ENCODE measurements around the gene GREB1. TPM values are rescaled to one million over a fixed set of nuclear protein-coding genes. Genes with fewer than 3 reads are reported as not detected.

Gene GREB1
- polyA plus RNA-seq, 1 experiment = 0.12 TPM

DNA sequence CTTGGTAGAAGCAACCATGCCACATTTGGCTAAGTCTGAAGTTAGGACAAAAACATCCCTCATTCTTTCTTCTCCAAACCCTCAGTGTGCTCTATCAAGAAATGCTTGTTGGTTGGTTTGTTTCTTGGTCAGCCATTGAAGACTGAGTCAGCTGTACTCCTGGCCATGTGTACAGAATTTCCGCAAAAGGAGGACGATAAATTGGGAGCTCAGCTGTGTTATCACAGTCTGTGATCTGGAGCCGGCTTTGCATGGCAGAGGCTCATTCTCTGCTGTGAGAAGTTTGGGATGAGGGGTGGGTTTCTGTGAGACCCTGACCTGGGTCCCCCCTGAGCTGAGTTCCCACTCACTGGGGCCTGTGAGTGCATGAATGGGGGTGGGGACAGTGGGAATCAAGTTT lies 41.6 kb upstream of the GREB1 start:
- CTCF ChIA-PET = no interaction called here
- POLR2A ChIA-PET = no interaction called here
- Histone ChIP-seq H3K27me3 (ENCODE audit: control insufficient read depth, insufficient read depth, low read length) (peaks cover 36% of the 10 kb centered on the region), H3K9me3 (ENCODE audit: control insufficient read depth, insufficient read depth, low read length) (no peaks in the 10 kb centered on the region), H3K4me3 (ENCODE audit: low read depth, low read length) (no peak overlapping the region), H3K27ac (ENCODE audit: low read depth, low read length) (no peak overlapping the region)
- no peak for DNase-seq (ENCODE audit: low read depth, low spot score)
- TF ChIP-seq CTCF (IDR thresholded peaks at IDR 0.05; ENCODE audit: low read depth, low read length) = no peak

GRCh38 chr2:11492720-11493119 lies 41.1 kb upstream of the GREB1 start:
- CTCF ChIA-PET = no interaction called here
- POLR2A ChIA-PET = no interaction called here
- no peak overlapping the region for H3K4me3 ChIP-seq (ENCODE audit: low read depth, low read length)
- peaks cover 39% of the 10 kb centered on the region for H3K27me3 ChIP-seq (ENCODE audit: control insufficient read depth, insufficient read depth, low read length)
- H3K27ac ChIP-seq (ENCODE audit: low read depth, low read length) = no peak overlapping the region
- TF ChIP-seq CTCF (IDR thresholded peaks at IDR 0.05; ENCODE audit: low read depth, low read length) = no peak
- DNase-seq (ENCODE audit: low read depth, low spot score) = no peak
- no peaks in the 10 kb centered on the region for H3K9me3 ChIP-seq (ENCODE audit: control insufficient read depth, insufficient read depth, low read length)

GRCh38 chr2:11493282-11493681 lies 40.6 kb upstream of the GREB1 start:
- Histone ChIP-seq H3K9me3 (ENCODE audit: control insufficient read depth, insufficient read depth, low read length) (no peaks in the 10 kb centered on the region), H3K27ac (ENCODE audit: low read depth, low read length) (no peak overlapping the region), H3K27me3 (ENCODE audit: control insufficient read depth, insufficient read depth, low read length) (peaks cover 35% of the 10 kb centered on the region), H3K4me3 (ENCODE audit: low read depth, low read length) (no peak overlapping the region)
- no peak for DNase-seq (ENCODE audit: low read depth, low spot score)
- POLR2A ChIA-PET = no interaction called here
- CTCF ChIA-PET = no interaction called here
- TF ChIP-seq CTCF (IDR thresholded peaks at IDR 0.05; ENCODE audit: low read depth, low read length) = no peak

GRCh38 chr2:11494310-11494709 lies 39.5 kb upstream of the GREB1 start:
- CTCF ChIA-PET = interaction anchor here (1.3 kb wide), 1 partner anchor 362 kb away, joined by 3 read pairs; no protein-coding TSS in a partner anchor
- no peak for TF ChIP-seq CTCF (IDR thresholded peaks at IDR 0.05; ENCODE audit: low read depth, low read length)
- no peak overlapping the region for H3K4me3 ChIP-seq (ENCODE audit: low read depth, low read length)

DNA sequence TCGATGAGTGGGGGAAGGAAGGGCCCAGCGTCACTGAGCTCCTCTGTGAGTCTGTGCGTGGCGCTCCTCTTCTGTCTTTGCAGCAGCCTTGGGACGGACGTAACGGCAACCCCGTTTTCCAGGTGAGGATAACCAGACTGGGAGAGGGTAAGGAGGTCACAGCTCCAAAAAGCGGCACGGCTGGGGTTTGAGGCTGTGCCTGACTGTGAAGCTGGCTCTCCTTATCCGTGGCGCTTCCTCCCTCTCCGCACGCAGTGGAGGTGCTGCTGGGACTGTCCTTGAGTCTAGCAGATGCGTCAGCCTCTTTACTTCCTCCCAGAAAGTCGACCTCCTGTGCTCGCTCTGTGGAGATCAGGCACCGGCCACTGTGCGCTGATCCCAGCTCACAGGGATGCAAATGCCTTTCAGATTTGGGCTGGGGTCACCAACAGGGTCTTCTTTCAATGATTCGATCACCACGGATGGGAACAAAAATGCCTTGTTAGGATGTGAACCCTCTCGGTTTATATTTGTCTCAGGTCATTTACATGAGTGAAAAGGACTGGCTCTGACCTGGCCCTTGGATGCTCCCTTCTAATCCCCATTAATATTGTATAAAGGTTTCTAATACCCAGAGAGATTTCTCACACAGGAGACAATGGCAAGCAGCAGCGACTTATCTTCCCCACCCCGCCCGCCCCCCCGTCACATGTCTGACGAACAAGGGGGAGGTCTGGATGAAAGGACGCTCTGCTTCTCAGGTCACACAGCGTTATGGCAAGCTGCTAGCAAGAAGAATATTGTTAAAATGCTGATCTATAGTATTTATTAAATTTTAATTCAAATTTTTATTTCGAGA lies 37.8 kb upstream of the GREB1 start:
- CTCF ChIA-PET = interaction anchor here (0.5 kb wide), 1 partner anchor 277 kb away, joined by 3 read pairs; no protein-coding TSS in a partner anchor
- H3K4me3 ChIP-seq (ENCODE audit: low read depth, low read length) = no peak overlapping the region
- H3K27me3 ChIP-seq (ENCODE audit: control insufficient read depth, insufficient read depth, low read length) = peaks cover 48% of the 10 kb centered on the region
- POLR2A ChIA-PET = no interaction called here
- no peak overlapping the region for H3K27ac ChIP-seq (ENCODE audit: low read depth, low read length)
- H3K9me3 ChIP-seq (ENCODE audit: control insufficient read depth, insufficient read depth, low read length) = no peaks in the 10 kb centered on the region
- no peak for DNase-seq (ENCODE audit: low read depth, low spot score)
- TF ChIP-seq CTCF (IDR thresholded peaks at IDR 0.05; ENCODE audit: low read depth, low read length) = no peak

More at GRCh38 chr2:11494310-11494709, 39.5 kb upstream of the GREB1 start:
- POLR2A ChIA-PET = no interaction called here
- Histone ChIP-seq H3K27ac (ENCODE audit: low read depth, low read length) (no peak overlapping the region), H3K27me3 (ENCODE audit: control insufficient read depth, insufficient read depth, low read length) (peaks cover 45% of the 10 kb centered on the region), H3K9me3 (ENCODE audit: control insufficient read depth, insufficient read depth, low read length) (no peaks in the 10 kb centered on the region)
- no peak for DNase-seq (ENCODE audit: low read depth, low spot score)
